GM12801 (cell line): ENCODE measurements around the gene DNAJC8.

Experiments used
- TF ChIP-seq, protein P1 (sequence below): IDR thresholded peaks from one replicate; pipeline ENCODE4 v1.5.1; 2011; ENCODE audit warnings: control low read depth; ENCODE audit not compliant: insufficient read length; ENCODE audit errors: extremely low read depth

DNAJC8 gene

DNA sequence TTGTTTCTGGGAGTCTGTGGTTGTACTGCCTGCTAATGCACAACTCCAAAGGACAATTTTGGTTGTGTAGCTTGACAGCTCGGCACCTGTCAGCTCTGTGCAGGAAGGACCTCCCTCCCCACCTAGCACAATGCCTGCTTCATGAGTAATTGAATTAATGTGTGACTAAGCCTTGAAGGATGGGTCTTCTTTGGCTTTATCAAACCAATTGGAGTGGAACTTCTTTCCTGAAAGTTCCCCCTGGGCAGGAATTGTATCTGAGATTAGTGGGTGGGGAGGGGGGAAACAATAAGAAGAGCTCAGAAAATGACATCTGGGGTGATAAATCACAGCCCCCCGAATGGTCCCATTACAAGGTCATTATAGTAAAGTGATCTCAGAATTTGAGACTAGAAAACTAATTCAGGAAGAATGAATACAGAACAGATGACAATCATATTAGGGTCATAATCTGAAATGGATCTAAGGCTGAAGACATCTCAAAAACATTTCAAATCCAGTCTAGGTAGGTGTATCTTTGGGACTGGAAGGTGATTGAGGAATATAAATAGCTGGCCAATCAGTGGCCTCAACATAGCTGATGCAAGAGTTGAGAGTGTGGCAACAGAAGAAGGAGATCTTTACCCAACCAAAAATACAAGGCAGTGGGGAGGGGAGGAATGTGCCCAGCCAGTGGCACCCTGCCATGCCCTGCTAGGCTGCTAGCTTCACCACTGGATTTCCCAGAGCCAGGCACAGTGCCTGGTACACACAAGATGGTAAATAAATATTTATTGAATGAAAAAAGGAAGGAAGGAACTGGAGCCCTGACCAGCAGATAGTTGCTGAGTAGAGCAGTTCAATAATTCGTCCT is 16.4 kb upstream of the DNAJC8 start:
- TF ChIP-seq, protein P1, sequence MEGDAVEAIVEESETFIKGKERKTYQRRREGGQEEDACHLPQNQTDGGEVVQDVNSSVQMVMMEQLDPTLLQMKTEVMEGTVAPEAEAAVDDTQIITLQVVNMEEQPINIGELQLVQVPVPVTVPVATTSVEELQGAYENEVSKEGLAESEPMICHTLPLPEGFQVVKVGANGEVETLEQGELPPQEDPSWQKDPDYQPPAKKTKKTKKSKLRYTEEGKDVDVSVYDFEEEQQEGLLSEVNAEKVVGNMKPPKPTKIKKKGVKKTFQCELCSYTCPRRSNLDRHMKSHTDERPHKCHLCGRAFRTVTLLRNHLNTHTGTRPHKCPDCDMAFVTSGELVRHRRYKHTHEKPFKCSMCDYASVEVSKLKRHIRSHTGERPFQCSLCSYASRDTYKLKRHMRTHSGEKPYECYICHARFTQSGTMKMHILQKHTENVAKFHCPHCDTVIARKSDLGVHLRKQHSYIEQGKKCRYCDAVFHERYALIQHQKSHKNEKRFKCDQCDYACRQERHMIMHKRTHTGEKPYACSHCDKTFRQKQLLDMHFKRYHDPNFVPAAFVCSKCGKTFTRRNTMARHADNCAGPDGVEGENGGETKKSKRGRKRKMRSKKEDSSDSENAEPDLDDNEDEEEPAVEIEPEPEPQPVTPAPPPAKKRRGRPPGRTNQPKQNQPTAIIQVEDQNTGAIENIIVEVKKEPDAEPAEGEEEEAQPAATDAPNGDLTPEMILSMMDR: no peak

DNA sequence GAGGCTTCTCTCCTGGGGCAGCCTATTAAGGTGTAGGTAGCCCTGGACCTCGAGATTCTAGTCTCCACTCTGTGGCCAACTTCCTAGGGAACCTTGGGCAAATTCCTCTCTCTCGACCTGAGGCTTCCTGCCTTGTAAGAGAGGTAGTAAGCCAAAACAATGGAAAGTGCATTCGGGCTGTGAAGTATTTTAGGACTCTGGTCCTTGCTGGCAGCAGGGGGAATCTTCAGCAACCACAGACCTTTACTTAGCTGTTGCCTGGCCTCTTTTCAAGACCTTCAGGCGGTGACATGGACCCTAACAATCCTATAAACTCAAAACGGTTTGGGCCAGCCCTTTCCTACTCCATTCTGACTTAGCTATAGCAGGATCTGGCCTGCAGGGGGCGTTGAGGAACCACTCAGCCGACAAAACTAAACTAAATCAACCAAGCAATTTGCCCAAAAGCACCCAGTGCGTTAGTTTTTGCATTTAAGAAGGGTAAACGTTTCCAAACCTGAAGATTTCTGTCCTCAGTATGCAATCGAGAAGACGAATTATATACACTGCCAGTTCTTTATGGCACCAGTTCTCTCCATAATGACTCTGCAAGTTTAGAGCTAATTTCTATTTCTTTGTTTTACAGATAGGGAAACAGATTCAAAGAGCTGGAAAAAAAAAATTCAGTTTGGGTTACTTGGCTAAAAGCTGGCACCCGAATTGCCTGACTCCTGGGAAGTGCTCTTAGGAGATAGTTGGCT is 15.6 kb upstream of the DNAJC8 start:
- TF ChIP-seq, protein P1: peak; percentile 37

DNA sequence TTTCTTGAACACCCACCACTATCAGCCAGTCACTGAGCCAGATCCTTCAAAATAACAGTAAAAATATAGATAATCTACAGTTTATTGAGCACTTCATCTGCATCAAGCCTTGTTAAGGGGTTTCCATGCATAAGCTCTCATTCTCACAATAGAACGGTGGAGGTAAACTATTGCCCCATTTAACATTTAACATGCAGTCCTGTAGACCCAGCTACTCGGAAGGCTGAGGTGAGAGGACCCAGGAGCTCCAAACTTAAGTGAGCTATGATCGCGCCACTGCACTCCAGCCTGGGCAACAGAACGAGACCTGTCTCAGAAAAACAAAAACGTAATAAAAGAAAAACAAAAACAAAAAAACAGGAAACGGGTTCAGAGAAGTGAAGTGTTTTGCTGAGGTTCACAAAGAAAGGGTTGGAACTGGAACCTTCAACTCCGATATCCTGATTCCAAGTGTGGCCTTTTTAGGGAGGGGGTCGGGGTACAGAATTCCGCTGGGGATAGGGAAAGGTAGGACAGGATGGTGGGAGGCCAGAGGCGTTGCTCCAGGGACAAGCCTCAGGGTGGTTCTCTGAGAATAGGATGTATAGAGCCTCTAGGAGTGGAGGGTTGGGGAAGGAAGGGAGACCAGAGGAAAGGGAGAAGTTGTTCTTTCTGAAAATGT is 14.9 kb upstream of the DNAJC8 start:
- TF ChIP-seq, protein P1: no peak

DNA sequence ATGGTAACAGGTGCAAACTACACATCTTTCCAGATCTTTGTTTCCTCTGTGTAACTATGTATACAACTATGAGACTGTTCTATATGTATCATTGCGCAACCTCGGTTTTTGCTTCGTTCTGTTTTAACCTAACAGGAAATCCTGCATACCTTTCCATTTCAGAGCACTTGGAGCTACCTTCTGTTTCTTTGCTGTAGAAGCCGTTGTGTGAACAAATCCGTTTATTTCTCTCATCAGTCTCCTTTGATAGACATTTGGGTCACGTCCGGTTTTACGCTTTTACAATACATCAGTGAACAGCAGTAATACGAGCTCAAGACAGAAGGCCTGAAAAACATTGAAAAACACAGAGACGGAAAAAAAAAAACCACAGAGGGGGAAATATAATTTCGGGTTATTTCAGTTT is 13.6 kb upstream of the DNAJC8 start:
- TF ChIP-seq, protein P1: no peak

DNA sequence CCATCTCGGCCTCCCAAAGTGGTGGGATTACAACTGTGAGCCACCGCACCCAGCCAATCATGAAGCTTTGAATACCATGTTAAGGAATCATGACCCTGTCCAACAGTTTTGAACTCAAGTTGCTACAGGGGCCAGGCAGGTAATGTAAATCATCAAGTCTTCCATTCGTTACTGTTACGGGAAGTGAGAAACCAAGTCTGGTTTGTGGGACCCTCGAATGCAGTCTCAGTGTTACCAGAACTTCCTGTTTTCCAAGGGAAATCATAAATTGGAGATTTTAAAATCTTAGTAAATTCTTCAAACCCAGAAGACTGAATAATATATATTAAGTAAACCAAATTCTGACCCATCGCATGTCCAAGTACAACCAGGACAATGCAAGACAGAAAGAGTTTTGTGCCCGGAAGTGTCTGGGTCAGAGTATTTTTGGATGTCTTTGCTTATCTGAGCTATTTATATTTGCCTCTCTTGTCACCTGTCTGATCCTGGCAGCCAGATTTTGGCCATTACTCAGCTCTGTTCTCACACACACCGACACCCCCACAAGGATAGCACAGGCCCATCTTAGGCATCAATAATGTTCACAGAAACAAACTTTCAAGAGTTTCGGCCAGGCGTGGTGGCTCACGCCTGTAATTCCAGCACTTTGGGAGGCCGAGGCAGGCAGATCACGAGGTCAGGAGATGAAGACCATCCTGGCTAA is 11.9 kb upstream of the DNAJC8 start:
- TF ChIP-seq, protein P1: no peak

DNA sequence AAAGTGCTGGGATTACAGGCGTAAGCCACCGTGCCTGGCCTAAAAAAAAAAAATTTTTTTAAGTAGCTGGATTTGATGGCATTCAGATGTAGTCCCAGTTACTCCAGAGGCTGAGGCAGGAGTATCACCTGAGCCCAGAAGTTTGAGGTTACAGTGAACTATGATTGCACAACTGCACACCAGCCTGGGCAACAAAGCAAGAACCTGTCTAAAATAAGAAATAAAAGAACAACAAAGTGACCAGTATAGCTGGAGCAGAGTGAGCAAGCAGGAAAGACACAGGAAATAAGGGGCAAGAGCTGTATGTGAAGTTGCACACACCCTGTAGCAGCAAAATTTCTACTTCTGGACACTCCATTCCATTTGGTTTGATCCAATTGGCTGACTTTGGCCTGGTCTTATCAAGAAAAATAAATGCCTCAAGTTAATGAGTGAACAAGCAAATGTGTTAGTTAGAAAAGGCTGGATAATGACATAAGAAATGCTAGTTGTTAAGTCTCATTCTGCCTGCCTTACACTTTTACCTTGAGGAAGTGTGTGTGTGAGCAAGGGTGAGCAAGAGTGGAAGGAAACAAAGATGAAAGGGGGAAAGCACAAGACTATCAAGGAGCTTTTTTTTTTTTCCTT is 11.0 kb upstream of the DNAJC8 start:
- TF ChIP-seq, protein P1: no peak
